ENCODE data around the gene PLXNA4.

DNA sequence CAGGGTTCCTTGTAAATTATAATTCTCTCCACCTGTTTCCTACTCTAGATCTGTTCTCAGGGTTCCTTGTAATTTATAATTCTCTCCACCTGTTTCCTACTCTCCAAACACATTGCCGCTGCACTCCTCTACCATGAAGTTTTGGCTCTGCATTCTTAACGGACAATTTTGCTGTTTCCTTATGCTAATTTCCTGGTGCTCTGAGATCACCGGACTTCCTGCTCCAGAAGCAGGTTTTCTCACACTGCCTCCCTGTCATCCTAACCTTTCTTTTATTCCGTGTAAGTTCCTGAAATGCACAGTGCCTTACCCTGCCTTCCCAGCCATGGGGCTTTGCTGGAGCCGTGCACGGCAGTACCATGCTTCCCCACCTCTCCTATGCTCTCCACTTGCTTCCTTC, 256.8 kb downstream of the PLXNA4 start:
- TF ChIP-seq, protein P1, sequence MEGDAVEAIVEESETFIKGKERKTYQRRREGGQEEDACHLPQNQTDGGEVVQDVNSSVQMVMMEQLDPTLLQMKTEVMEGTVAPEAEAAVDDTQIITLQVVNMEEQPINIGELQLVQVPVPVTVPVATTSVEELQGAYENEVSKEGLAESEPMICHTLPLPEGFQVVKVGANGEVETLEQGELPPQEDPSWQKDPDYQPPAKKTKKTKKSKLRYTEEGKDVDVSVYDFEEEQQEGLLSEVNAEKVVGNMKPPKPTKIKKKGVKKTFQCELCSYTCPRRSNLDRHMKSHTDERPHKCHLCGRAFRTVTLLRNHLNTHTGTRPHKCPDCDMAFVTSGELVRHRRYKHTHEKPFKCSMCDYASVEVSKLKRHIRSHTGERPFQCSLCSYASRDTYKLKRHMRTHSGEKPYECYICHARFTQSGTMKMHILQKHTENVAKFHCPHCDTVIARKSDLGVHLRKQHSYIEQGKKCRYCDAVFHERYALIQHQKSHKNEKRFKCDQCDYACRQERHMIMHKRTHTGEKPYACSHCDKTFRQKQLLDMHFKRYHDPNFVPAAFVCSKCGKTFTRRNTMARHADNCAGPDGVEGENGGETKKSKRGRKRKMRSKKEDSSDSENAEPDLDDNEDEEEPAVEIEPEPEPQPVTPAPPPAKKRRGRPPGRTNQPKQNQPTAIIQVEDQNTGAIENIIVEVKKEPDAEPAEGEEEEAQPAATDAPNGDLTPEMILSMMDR (IDR thresholded peaks at IDR 0.05; ENCODE audit: low read depth, low read length, missing input control) = no peak
- TF ChIP-seq, protein P2, sequence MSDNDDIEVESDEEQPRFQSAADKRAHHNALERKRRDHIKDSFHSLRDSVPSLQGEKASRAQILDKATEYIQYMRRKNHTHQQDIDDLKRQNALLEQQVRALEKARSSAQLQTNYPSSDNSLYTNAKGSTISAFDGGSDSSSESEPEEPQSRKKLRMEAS (IDR thresholded peaks at IDR 0.05) = no peak
- no peak for TF ChIP-seq JUND (IDR thresholded peaks at IDR 0.05)
- no peak for TF ChIP-seq YY1 (IDR thresholded peaks at IDR 0.05)
- TF ChIP-seq, protein P3, sequence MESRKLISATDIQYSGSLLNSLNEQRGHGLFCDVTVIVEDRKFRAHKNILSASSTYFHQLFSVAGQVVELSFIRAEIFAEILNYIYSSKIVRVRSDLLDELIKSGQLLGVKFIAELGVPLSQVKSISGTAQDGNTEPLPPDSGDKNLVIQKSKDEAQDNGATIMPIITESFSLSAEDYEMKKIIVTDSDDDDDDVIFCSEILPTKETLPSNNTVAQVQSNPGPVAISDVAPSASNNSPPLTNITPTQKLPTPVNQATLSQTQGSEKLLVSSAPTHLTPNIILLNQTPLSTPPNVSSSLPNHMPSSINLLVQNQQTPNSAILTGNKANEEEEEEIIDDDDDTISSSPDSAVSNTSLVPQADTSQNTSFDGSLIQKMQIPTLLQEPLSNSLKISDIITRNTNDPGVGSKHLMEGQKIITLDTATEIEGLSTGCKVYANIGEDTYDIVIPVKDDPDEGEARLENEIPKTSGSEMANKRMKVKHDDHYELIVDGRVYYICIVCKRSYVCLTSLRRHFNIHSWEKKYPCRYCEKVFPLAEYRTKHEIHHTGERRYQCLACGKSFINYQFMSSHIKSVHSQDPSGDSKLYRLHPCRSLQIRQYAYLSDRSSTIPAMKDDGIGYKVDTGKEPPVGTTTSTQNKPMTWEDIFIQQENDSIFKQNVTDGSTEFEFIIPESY (IDR thresholded peaks at IDR 0.05) = no peak
- TF ChIP-seq, protein P4, sequence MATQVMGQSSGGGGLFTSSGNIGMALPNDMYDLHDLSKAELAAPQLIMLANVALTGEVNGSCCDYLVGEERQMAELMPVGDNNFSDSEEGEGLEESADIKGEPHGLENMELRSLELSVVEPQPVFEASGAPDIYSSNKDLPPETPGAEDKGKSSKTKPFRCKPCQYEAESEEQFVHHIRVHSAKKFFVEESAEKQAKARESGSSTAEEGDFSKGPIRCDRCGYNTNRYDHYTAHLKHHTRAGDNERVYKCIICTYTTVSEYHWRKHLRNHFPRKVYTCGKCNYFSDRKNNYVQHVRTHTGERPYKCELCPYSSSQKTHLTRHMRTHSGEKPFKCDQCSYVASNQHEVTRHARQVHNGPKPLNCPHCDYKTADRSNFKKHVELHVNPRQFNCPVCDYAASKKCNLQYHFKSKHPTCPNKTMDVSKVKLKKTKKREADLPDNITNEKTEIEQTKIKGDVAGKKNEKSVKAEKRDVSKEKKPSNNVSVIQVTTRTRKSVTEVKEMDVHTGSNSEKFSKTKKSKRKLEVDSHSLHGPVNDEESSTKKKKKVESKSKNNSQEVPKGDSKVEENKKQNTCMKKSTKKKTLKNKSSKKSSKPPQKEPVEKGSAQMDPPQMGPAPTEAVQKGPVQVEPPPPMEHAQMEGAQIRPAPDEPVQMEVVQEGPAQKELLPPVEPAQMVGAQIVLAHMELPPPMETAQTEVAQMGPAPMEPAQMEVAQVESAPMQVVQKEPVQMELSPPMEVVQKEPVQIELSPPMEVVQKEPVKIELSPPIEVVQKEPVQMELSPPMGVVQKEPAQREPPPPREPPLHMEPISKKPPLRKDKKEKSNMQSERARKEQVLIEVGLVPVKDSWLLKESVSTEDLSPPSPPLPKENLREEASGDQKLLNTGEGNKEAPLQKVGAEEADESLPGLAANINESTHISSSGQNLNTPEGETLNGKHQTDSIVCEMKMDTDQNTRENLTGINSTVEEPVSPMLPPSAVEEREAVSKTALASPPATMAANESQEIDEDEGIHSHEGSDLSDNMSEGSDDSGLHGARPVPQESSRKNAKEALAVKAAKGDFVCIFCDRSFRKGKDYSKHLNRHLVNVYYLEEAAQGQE (IDR thresholded peaks at IDR 0.05) = no peak
- TF ChIP-seq RAD21 (IDR thresholded peaks at IDR 0.05) = no peak
- TF ChIP-seq FOXA1 (IDR thresholded peaks at IDR 0.05) = no peak
- no peak for TF ChIP-seq EGR1 (IDR thresholded peaks at IDR 0.05; ENCODE audit: low read depth in 2 of 2)
- TF ChIP-seq, protein P5, sequence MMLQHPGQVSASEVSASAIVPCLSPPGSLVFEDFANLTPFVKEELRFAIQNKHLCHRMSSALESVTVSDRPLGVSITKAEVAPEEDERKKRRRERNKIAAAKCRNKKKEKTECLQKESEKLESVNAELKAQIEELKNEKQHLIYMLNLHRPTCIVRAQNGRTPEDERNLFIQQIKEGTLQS (IDR thresholded peaks at IDR 0.05) = no peak
- no peak for TF ChIP-seq SP1 (IDR thresholded peaks at IDR 0.05)
- TF ChIP-seq TAF1 (conservative IDR thresholded peaks at IDR 0.05) = no peak
